SK-N-SH (cell line): Measurements from ENCODE around the gene KLHL13. TPM values are rescaled to one million over a fixed set of nuclear protein-coding genes. Genes with fewer than 3 reads are reported as not detected.

Experiments used
- CTCF ChIA-PET: fragments of 300-600, 350-600 bp; formaldehyde crosslinking; extraction: SDS; loops from one replicate; lab custom pipeline; 2021; lab: Yijun Ruan, JAX
- POLR2A ChIA-PET: fragments of 350-600 bp; sonication (Branson Sonifier 250); formaldehyde crosslinking; extraction: SDS; loops from one replicate; lab custom pipeline; 2020; ENCODE audit warnings: antibody characterized with exemption, inconsistent platforms; lab: Yijun Ruan, JAX
- DNase-seq: peaks from one replicate; pipeline ENCODE4 v3.0.0; 2012
- H2AFZ ChIP-seq: fragments of 200-600 bp; sonication (generic); 2 replicates; pipeline ENCODE4 v1.8.1; 2016; ENCODE audit warnings: antibody characterized with exemption, mild to moderate bottlenecking, low read depth
- H3F3A ChIP-seq: fragments of 200-600 bp; sonication (generic); replicated peaks from 2 replicates; pipeline ENCODE3; 2016; ENCODE audit warnings: antibody characterized with exemption, mild to moderate bottlenecking; ENCODE audit not compliant: insufficient read depth
- H3K27ac ChIP-seq, 2 experiments: fragments of 200-500 bp in 1 of 2; fragments of 200-600 bp in 1 of 2; sonication (Bioruptor generic) in 1 of 2; sonication (generic), shearing (Covaris generic) in 1 of 2; 2 replicates each; pipeline versions ENCODE4 v1.5.1 to v1.6.1; 2014 to 2016; ENCODE audit warnings: low read depth in 2 of 2, inconsistent platforms in 1 of 2, low read length in 1 of 2, mild to moderate bottlenecking in 1 of 2, mixed read lengths in 1 of 2
- H3K27me3 ChIP-seq: fragments of 200-600 bp; sonication (generic), shearing (Covaris generic); 2 replicates; pipeline ENCODE4 v1.6.1; 2016; ENCODE audit warnings: mixed run types; ENCODE audit not compliant: insufficient read depth
- H3K36me3 ChIP-seq, 2 experiments: fragments of 200-500 bp in 1 of 2; fragments of 200-600 bp in 1 of 2; sonication (Bioruptor generic) in 1 of 2; sonication (generic) in 1 of 2; replicated peaks in 1 of 2; 2 replicates each; pipeline versions ENCODE3 to v1.5.1; 2014 to 2016; ENCODE audit warnings: low read length in 1 of 2, mild to moderate bottlenecking in 1 of 2; ENCODE audit not compliant: insufficient read depth in 2 of 2, control insufficient read depth in 1 of 2
- H3K4me1 ChIP-seq, 2 experiments: fragments of 200-500 bp in 1 of 2; fragments of 200-600 bp in 1 of 2; sonication (Bioruptor generic) in 1 of 2; sonication (generic), shearing (Covaris generic) in 1 of 2; 2 replicates each; pipeline versions ENCODE4 v1.5.1 to v1.6.1; 2014 to 2016; ENCODE audit warnings: low read depth in 1 of 2, low read length in 1 of 2, mixed run types in 1 of 2; ENCODE audit not compliant: insufficient read depth in 2 of 2, control insufficient read depth in 1 of 2
- H3K4me2 ChIP-seq: fragments of 200-600 bp; sonication (generic), shearing (Covaris generic); 2 replicates; pipeline ENCODE4 v1.6.1; 2017; ENCODE audit warnings: mixed run types
- H3K4me3 ChIP-seq, 2 experiments: fragments of 200-500 bp in 1 of 2; fragments of 200-600 bp in 1 of 2; sonication (Bioruptor generic) in 1 of 2; sonication (generic), shearing (Covaris generic) in 1 of 2; 2 replicates each; pipeline versions ENCODE4 v1.5.1 to v1.8.1; 2014 to 2016; ENCODE audit warnings: low read depth in 2 of 2, inconsistent platforms in 1 of 2, low read length in 1 of 2, mild to moderate bottlenecking in 1 of 2, mixed read lengths in 1 of 2, moderate library complexity in 1 of 2
- H3K79me2 ChIP-seq: fragments of 200-600 bp; sonication (generic); 2 replicates; pipeline ENCODE4 v1.8.1; 2017; ENCODE audit warnings: mild to moderate bottlenecking; ENCODE audit not compliant: insufficient read depth
- H3K9ac ChIP-seq: fragments of 200-600 bp; sonication (generic); 2 replicates; pipeline ENCODE4 v1.6.1; 2017; ENCODE audit warnings: mixed run types
- H3K9me2 ChIP-seq: fragments of 200-600 bp; sonication (generic); 2 replicates; pipeline ENCODE4 v1.6.1; 2017; ENCODE audit warnings: mixed run types
- H3K9me3 ChIP-seq: fragments of 200-600 bp; sonication (generic); 2 replicates; pipeline ENCODE4 v1.6.1; 2017; ENCODE audit warnings: mixed run types, mild to moderate bottlenecking, moderate library complexity
- H4K20me1 ChIP-seq: fragments of 200-600 bp; sonication (generic); 2 replicates; pipeline ENCODE4 v1.6.1; 2017; ENCODE audit warnings: mild to moderate bottlenecking, mixed run types; ENCODE audit not compliant: insufficient read depth
- EP300 ChIP-seq, 2 experiments: IDR thresholded peaks; 2 replicates each; pipeline versions ENCODE4 v1.4.0 to v1.6.1; 2012; ENCODE audit warnings: borderline replicate concordance in 1 of 2, low read depth in 1 of 2, low read length in 1 of 2
- FOXJ3 ChIP-seq: sonication (generic); formaldehyde crosslinking; IDR thresholded peaks from 2 replicates; pipeline ENCODE4 v1.5.1; 2020; ENCODE audit warnings: mild to moderate bottlenecking, missing genetic modification reagents
- MXI1 ChIP-seq: IDR thresholded peaks from 2 replicates; pipeline ENCODE4 v1.6.1; 2012; ENCODE audit warnings: mild to moderate bottlenecking, low read depth, low read length, improper control_type of control experiment
- RCOR1 ChIP-seq: fragments of 150-350 bp; IDR thresholded peaks from 2 replicates; pipeline ENCODE4 v1.6.1; 2017; ENCODE audit warnings: antibody characterized with exemption, low read length
- RXRA ChIP-seq: IDR thresholded peaks from 2 replicates; pipeline ENCODE4 v1.4.0; 2012; ENCODE audit warnings: low read depth, mild to moderate bottlenecking, borderline replicate concordance
- TCF12 ChIP-seq: IDR thresholded peaks from 2 replicates; pipeline ENCODE4 v1.4.0; 2012
- TEAD4 ChIP-seq: IDR thresholded peaks from 2 replicates; pipeline ENCODE4 v1.4.0; 2012; ENCODE audit warnings: mild to moderate bottlenecking, borderline replicate concordance; ENCODE audit not compliant: insufficient read depth
- ZBTB33 ChIP-seq: IDR thresholded peaks from 2 replicates; pipeline ENCODE4 v1.4.0; 2012; ENCODE audit warnings: low read depth, borderline replicate concordance
- polyA plus RNA-seq, 3 experiments: library from polyadenylated mRNA; depleted of rRNA; stranded (reverse); fragments of >200 nt; gene quantifications; 2 replicates each; pipeline ENCODE4 v1.2.3, GENCODE V29; 2012
- TF ChIP-seq, protein P1 (sequence below): IDR thresholded peaks from 2 replicates; pipeline ENCODE4 v1.6.1; 2012; ENCODE audit warnings: mild to moderate bottlenecking, low read depth, low read length, moderate library complexity
- TF ChIP-seq, protein P2 (sequence below): fragments of 200-600 bp; sonication (generic); IDR thresholded peaks from 2 replicates; pipeline ENCODE4 v1.6.1; 2017; ENCODE audit warnings: antibody characterized with exemption, mild to moderate bottlenecking, moderate library complexity

Gene KLHL13
- polyA plus RNA-seq, 1 of the 3 experiments (the other 2 are of a cell fraction): 19.5 TPM

- H3F3A ChIP-seq: no peaks in the 10 kb centered on the region
- CTCF ChIA-PET: interaction anchor here (0.6 to 3.5 kb wide), 2 partner anchors 15 to 329 kb away, joined by 3 to 12 read pairs; no protein-coding TSS in a partner anchor
- H3K9ac ChIP-seq: no peak overlapping the region
- no peak for DNase-seq
- H3K9me3 ChIP-seq: no peaks in the 10 kb centered on the region
- POLR2A ChIA-PET: no interaction called here
- no peak overlapping the region for H3K4me2 ChIP-seq
- no peak overlapping the region for H3K4me3 ChIP-seq
- peaks cover 9% of the 10 kb centered on the region; the same call in 1 of the 2 replicates for H3K79me2 ChIP-seq
- peaks cover 0 to 3% of the 10 kb centered on the region in 2 experiments for H3K36me3 ChIP-seq
- 0 out of 2 replicates have a peak, but pooled peaks have one; percentile 19 for TF ChIP-seq MXI1
- TF ChIP-seq FOXJ3 (CRISPR knock-in tag): no peak
- no peak for TF ChIP-seq EP300 (IDR thresholded peaks at IDR 0.05; ENCODE audit: borderline replicate concordance in 1 of 2, low read depth in 1 of 2, low read length in 1 of 2)
- TF ChIP-seq, protein P1, sequence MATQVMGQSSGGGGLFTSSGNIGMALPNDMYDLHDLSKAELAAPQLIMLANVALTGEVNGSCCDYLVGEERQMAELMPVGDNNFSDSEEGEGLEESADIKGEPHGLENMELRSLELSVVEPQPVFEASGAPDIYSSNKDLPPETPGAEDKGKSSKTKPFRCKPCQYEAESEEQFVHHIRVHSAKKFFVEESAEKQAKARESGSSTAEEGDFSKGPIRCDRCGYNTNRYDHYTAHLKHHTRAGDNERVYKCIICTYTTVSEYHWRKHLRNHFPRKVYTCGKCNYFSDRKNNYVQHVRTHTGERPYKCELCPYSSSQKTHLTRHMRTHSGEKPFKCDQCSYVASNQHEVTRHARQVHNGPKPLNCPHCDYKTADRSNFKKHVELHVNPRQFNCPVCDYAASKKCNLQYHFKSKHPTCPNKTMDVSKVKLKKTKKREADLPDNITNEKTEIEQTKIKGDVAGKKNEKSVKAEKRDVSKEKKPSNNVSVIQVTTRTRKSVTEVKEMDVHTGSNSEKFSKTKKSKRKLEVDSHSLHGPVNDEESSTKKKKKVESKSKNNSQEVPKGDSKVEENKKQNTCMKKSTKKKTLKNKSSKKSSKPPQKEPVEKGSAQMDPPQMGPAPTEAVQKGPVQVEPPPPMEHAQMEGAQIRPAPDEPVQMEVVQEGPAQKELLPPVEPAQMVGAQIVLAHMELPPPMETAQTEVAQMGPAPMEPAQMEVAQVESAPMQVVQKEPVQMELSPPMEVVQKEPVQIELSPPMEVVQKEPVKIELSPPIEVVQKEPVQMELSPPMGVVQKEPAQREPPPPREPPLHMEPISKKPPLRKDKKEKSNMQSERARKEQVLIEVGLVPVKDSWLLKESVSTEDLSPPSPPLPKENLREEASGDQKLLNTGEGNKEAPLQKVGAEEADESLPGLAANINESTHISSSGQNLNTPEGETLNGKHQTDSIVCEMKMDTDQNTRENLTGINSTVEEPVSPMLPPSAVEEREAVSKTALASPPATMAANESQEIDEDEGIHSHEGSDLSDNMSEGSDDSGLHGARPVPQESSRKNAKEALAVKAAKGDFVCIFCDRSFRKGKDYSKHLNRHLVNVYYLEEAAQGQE: no peak
- TF ChIP-seq ZBTB33: no peak
- no peak for TF ChIP-seq TCF12
- TF ChIP-seq, protein P2, sequence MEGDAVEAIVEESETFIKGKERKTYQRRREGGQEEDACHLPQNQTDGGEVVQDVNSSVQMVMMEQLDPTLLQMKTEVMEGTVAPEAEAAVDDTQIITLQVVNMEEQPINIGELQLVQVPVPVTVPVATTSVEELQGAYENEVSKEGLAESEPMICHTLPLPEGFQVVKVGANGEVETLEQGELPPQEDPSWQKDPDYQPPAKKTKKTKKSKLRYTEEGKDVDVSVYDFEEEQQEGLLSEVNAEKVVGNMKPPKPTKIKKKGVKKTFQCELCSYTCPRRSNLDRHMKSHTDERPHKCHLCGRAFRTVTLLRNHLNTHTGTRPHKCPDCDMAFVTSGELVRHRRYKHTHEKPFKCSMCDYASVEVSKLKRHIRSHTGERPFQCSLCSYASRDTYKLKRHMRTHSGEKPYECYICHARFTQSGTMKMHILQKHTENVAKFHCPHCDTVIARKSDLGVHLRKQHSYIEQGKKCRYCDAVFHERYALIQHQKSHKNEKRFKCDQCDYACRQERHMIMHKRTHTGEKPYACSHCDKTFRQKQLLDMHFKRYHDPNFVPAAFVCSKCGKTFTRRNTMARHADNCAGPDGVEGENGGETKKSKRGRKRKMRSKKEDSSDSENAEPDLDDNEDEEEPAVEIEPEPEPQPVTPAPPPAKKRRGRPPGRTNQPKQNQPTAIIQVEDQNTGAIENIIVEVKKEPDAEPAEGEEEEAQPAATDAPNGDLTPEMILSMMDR: no peak
- no peak for TF ChIP-seq RXRA
- no peak for TF ChIP-seq TEAD4
- TF ChIP-seq RCOR1: peak; percentile 24; the same call in 1 of the 2 replicates
- H2AFZ ChIP-seq: no peak overlapping the region
- H4K20me1 ChIP-seq: no peaks in the 10 kb centered on the region
- no peaks in the 10 kb centered on the region for H3K27me3 ChIP-seq
- H3K4me1 ChIP-seq: peaks cover 0 to 4% of the 10 kb centered on the region in 2 experiments; a peak in 2 of 4 replicates
- no peaks in the 10 kb centered on the region for H3K9me2 ChIP-seq
- H3K27ac ChIP-seq: no peak overlapping the region; a peak in 1 of 4 replicates
Measured at GRCh38 chrX:117969328-117969727, 147.3 kb downstream of the KLHL13 start.
